ENCODE data around the gene RNF17. TPM values are rescaled to one million over a fixed set of nuclear protein-coding genes. Genes with fewer than 3 reads are reported as not detected.

RNF17 gene
- total and polyA plus RNA-seq, 2 of the 8 experiments (the other 6 are each of a cell fraction or from before 2014, with no cell fraction given): not detected

DNA sequence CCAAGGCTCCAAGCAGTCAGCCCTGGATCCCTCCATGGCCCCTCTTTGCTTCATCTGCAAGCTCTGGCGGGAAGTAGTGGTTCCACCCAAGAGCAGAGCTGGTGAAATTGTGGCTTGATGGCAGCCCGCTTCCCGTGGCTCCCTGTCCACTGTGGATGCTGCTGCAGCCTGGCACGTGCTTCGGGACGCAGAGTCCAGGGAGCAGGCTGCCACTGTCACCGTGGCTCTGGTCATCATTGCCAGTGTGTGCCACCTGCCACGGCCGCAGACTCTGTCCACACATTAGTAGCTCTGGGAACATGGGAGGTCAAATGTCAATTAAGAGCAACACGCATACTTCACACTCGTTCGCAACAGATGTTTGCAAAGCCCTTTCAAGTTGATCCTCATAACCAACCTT lies 40.8 kb upstream of the RNF17 start:
- no peak overlapping the region for H3K4me2 ChIP-seq (ENCODE audit: insufficient read depth in 1 of 2, low read depth in 2 of 2, low read length in 2 of 2)
- ChIA-PET POLR2A (ENCODE audit: partially characterized antibody) (no interaction called here), CTCF (ENCODE audit: partially characterized antibody) (interaction anchor here (0.6 to 7.7 kb wide), 10 partner anchors 9 to 421 kb away, joined by 3 to 95 read pairs (median 3); no protein-coding TSS in a partner anchor)
- no peaks in the 10 kb centered on the region for H4K20me1 ChIP-seq (replicated peaks in 1 of 2; ENCODE audit: control insufficient read depth in 1 of 2, insufficient read depth in 2 of 2, low read length in 2 of 2)
- no peak overlapping the region for H2BK15ac ChIP-seq (ENCODE audit: low read length)
- H4K5ac ChIP-seq (ENCODE audit: insufficient read length, low read depth, low read length): no peak overlapping the region
- TF ChIP-seq CTBP2 (IDR thresholded peaks at IDR 0.05; ENCODE audit: borderline replicate concordance, insufficient read depth, insufficient read length, low read length): no peak
- no peak for TF ChIP-seq SIX5 (IDR thresholded peaks at IDR 0.05; ENCODE audit: low read depth, low read length)
- no peak for TF ChIP-seq NRF1 (IDR thresholded peaks at IDR 0.05; ENCODE audit: low read depth, low read length)
- no peak for TF ChIP-seq PHF8 (conservative IDR thresholded peaks at IDR 0.05; ENCODE audit: low read depth, low read length)
- no peak for TF ChIP-seq SRF (IDR thresholded peaks at IDR 0.05; ENCODE audit: low read depth, low read length)
- no peak for TF ChIP-seq SUZ12 (IDR thresholded peaks at IDR 0.05; ENCODE audit: low read length)
- TF ChIP-seq EP300 (IDR thresholded peaks at IDR 0.05; ENCODE audit: borderline replicate concordance in 1 of 2, low read depth in 2 of 2, low read length in 2 of 2): no peak
- TF ChIP-seq RNF2 (IDR thresholded peaks at IDR 0.05; ENCODE audit: borderline replicate concordance, low read depth, low read length, missing control alignments, poor library complexity, severe bottlenecking): no peak
- no peak for TF ChIP-seq POU5F1 (IDR thresholded peaks at IDR 0.05; ENCODE audit: low read depth, low read length)
- no peak for TF ChIP-seq TAF7 (optimal IDR thresholded peaks at IDR 0.05; ENCODE audit: borderline replicate concordance, low read depth, low read length)
- no peak for TF ChIP-seq SP1 (IDR thresholded peaks at IDR 0.05; ENCODE audit: low read depth, low read length)
- no peak for TF ChIP-seq BACH1 (IDR thresholded peaks at IDR 0.05; ENCODE audit: low read length)
- WGBS, 2 experiments (ENCODE audit: extremely low coverage in 1 of 2, insufficient coverage in 1 of 2, insufficient read length in 1 of 2, insufficient replicate concordance in 2 of 2, low coverage in 1 of 2, low lambda C conversion rate in 2 of 2, missing lambda C conversion rate in 1 of 2): 95% methylated on average over 12 of the region's 12 CpGs; no CpG with 5 or more reads in 1 of the 2 experiments
- H3K9ac ChIP-seq (replicated peaks in 1 of 4; ENCODE audit: extremely low read depth in 1 of 4, low read depth in 3 of 4, low read length in 3 of 4): peak overlapping the region in 1 of 4 experiments; percentile 22; a peak in 1 of 7 replicates
- no peaks in the 10 kb centered on the region for H3K79me1 ChIP-seq (ENCODE audit: low read depth, low read length)
- H3K23ac ChIP-seq (ENCODE audit: insufficient read length): no peak overlapping the region
- no peak overlapping the region for H3K56ac ChIP-seq (replicated peaks; ENCODE audit: insufficient read length, low read depth, low read length)
- no peaks in the 10 kb centered on the region for H3K79me2 ChIP-seq (ENCODE audit: control insufficient read depth in 1 of 2, insufficient read depth in 2 of 2, low read length in 2 of 2)
- H3K4ac ChIP-seq (replicated peaks; ENCODE audit: insufficient read length, low read depth, low read length): no peak overlapping the region
- no peak overlapping the region for H3K14ac ChIP-seq (ENCODE audit: insufficient read length)
- H2BK20ac ChIP-seq (ENCODE audit: low read length): no peak overlapping the region
- no peaks in the 10 kb centered on the region for H3K36me3 ChIP-seq (ENCODE audit: control insufficient read depth in 2 of 4, insufficient read depth in 4 of 4, low read length in 3 of 4)
- no peaks in the 10 kb centered on the region for H3K27me3 ChIP-seq (replicated peaks in 1 of 4; ENCODE audit: control insufficient read depth in 3 of 4, extremely low read depth in 1 of 4, insufficient read depth in 3 of 4, low read length in 3 of 4)
- H3K4me1 ChIP-seq (replicated peaks in 1 of 4; ENCODE audit: control insufficient read depth in 3 of 4, insufficient read depth in 4 of 4, low read length in 3 of 4): no peaks in the 10 kb centered on the region; a peak in 1 of 7 replicates
- no peak overlapping the region for H2AK5ac ChIP-seq (ENCODE audit: low read depth, low read length)
- no peak overlapping the region for H3K4me3 ChIP-seq (ENCODE audit: extremely low read depth in 1 of 4, insufficient read depth in 2 of 4, low read depth in 3 of 4, low read length in 4 of 4)
- no peak overlapping the region for H2BK12ac ChIP-seq (ENCODE audit: low read depth, low read length)
- peak overlapping the region; percentile 28; the same call in 1 of the 2 replicates for H4K8ac ChIP-seq (ENCODE audit: extremely low read depth, insufficient read depth, low read length)
- no peak overlapping the region for H3K18ac ChIP-seq (ENCODE audit: extremely low read depth, low read length)
- DNase-seq (ENCODE audit: low read depth in 1 of 2, low spot score in 2 of 2): no peak
- H3K23me2 ChIP-seq (ENCODE audit: low read depth, low read length): no peaks in the 10 kb centered on the region
- no peak overlapping the region for H2BK5ac ChIP-seq (ENCODE audit: low read depth, low read length)
- FAIRE-seq: no peak
- H3K9me3 ChIP-seq (ENCODE audit: insufficient read depth in 2 of 2, low read depth in 1 of 2, low read length in 1 of 2): no peaks in the 10 kb centered on the region
- no peak overlapping the region for H4K91ac ChIP-seq (replicated peaks; ENCODE audit: insufficient read length, low read length)
- H3K27ac ChIP-seq (ENCODE audit: low read depth, low read length): no peak overlapping the region
- H2AFZ ChIP-seq (ENCODE audit: low read length): no peak overlapping the region
- no peak overlapping the region for H2BK120ac ChIP-seq (replicated peaks; ENCODE audit: low read depth, low read length)
